Measurements from ENCODE around the gene VOPP1.
A peak's percentile ranks its signal among the peaks of the same experiment; 100 is the strongest.
"Not testable (repeated sequence)": the region's sequence is repeated elsewhere in the genome, so short reads cannot be mapped to it uniquely, and the experiment has no call there.

Gene VOPP1

DNA sequence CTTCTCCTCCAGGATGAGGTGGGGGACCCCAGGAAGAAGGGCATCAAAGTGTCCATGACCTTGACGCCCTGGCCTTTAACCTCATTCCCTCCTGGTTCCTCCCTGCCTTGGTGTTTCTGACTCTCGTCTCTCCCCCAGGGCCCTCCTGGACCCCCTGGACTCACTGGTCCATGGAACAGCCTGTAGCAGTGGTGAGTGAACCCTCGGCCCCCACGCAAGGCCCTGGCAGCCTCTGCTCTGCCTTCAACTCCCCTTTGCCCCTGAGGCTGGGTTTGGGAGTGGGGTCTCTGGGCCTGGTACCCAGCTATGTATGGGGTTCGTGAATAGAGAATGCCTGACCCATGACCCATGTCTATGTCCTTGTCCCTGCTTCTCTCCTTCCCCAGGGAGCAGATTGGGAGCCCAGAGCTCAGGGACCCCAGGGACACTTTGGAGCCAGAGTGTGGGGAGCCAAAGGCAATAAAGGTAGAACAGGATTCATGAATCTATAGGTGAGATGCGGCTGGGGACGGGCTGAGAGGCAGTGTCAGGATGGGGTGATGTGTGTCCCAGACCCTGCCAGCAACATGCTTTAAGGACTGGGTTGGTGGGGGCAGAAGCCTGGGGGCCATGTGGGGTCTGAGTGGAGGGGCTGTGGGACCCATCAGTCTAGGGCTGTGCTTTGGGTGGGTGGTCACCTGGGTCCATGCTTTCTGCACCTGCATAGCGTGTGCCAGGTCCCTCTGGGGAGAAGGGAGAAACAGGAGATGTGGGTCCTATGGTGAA is 18.4 kb upstream of the VOPP1 start:
- no peaks in the 10 kb centered on the region for H3K4me1 Mint-ChIP-seq
- H3K36me3 Mint-ChIP-seq, result no peaks in the 10 kb centered on the region
- H3K27ac Mint-ChIP-seq, result no peak overlapping the region
- H3K27me3 Mint-ChIP-seq, result no peaks in the 10 kb centered on the region
- no peaks in the 10 kb centered on the region for H3K9me3 Mint-ChIP-seq
- no peak overlapping the region for H3K4me3 Mint-ChIP-seq

- no peaks in the 10 kb centered on the region for H3K4me1 Mint-ChIP-seq
- no peaks in the 10 kb centered on the region for H3K27me3 Mint-ChIP-seq
- no peak overlapping the region for H3K4me3 Mint-ChIP-seq
- H3K9me3 Mint-ChIP-seq, result no peaks in the 10 kb centered on the region
- no peak overlapping the region for H3K27ac Mint-ChIP-seq
- H3K36me3 Mint-ChIP-seq, result no peaks in the 10 kb centered on the region
Observed at GRCh38 chr7:55589905-55590304, 17.6 kb upstream of the VOPP1 start.

DNA sequence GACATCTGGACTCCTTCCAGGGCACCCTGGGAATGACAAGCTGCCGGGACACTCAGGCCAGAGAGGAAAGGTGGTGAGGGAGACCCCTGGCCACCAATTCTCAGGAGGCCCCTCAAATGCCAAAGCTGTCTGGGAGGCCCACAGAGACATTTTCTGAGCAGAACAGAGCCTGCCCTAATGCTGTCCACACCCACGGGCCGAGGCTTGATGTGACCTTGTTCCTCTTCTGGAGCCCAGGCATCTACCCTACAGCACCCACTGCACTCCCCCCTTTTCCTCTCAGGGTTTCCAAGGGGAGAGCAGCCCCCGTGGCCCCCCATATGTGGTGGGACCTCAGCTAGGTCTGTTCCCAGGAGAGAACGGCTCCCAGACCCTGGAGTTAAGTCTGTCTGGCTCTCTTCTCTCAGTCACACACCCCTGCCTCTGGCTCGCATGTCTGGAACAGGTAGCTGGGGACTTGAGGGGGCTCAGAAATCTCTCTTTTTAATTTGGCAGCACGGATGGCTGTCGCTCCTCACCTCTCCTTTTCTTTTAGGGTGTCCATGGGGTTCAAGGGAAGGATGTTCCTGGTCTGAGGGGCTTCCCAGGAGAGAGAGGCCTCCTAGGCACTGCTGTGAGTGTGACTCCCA is 16.8 kb upstream of the VOPP1 start:
- no peaks in the 10 kb centered on the region for H3K4me1 Mint-ChIP-seq
- H3K27ac Mint-ChIP-seq, result no peak overlapping the region
- H3K36me3 Mint-ChIP-seq, result no peaks in the 10 kb centered on the region
- H3K4me3 Mint-ChIP-seq, result no peak overlapping the region
- H3K9me3 Mint-ChIP-seq, result no peaks in the 10 kb centered on the region
- H3K27me3 Mint-ChIP-seq, result no peaks in the 10 kb centered on the region

- H3K9me3 Mint-ChIP-seq, result no peaks in the 10 kb centered on the region
- H3K27ac Mint-ChIP-seq, result no peak overlapping the region
- H3K36me3 Mint-ChIP-seq, result no peaks in the 10 kb centered on the region
- no peaks in the 10 kb centered on the region for H3K27me3 Mint-ChIP-seq
- H3K4me3 Mint-ChIP-seq, result no peak overlapping the region
- peaks cover 7% of the 10 kb centered on the region for H3K4me1 Mint-ChIP-seq
Observed at GRCh38 chr7:55588379-55588699, 16.0 kb upstream of the VOPP1 start.

GRCh38 chr7:55587687-55588378 is 15.5 kb upstream of the VOPP1 start:
- Mint-ChIP-seq H3K27ac (no peak overlapping the region), H3K4me1 (peaks cover 12% of the 10 kb centered on the region), H3K27me3 (no peaks in the 10 kb centered on the region), H3K4me3 (no peak overlapping the region), H3K9me3 (no peaks in the 10 kb centered on the region), H3K36me3 (no peaks in the 10 kb centered on the region)

DNA sequence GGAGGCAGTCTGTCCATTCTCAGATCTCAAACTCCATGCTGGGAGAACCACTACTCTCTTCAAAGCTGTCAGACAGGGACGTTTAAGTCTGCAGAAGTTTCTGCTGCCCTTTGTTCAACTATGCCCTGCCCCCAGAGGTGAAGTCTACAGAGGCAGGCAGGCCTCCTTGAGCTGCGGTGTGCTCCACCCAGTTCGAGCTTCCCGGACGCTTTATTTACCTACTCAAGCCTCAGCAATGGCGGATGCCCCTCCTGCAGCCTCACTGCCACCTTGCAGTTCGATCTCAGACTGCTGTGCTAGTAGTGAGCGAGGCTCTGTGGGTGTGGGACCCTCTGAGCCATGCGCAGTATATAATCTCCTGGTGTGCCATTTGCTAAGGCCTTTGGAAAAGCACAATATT is 10.4 kb upstream of the VOPP1 start:
- peak overlapping the region; percentile 51 for H3K27ac Mint-ChIP-seq
- not testable (repeated sequence) for H3K36me3 Mint-ChIP-seq, H3K27me3 Mint-ChIP-seq, H3K9me3 Mint-ChIP-seq
- peak overlapping the region; percentile 49 for H3K4me3 Mint-ChIP-seq
- peaks cover 40% of the 10 kb centered on the region for H3K4me1 Mint-ChIP-seq

- Mint-ChIP-seq H3K9me3 (peaks cover 1% of the 10 kb centered on the region), H3K36me3 (peaks cover 3% of the 10 kb centered on the region), H3K4me3 (no peak overlapping the region), H3K4me1 (peaks cover 44% of the 10 kb centered on the region), H3K27ac (no peak overlapping the region), H3K27me3 (no peaks in the 10 kb centered on the region)
Observed at GRCh38 chr7:55576753-55577152, 4.5 kb upstream of the VOPP1 start.

DNA sequence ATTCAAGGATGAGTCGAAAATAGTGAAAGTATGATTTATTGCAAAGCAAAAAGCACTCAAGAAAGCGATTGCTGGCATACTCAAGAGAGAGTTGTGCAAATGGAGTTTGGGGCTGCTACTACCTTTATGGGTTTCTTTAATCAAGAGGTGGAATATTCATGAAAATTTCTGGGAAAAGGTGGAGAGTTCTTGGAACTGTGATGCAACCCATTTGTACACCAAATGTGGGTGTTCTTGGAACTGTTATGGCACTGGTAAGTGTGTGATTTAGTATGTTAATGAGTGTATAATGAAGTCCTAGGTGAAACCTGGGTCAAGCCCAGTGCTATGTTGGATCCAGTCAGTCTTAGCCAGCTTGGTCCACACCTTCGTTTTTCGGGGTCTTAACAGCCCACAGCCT is 3.4 kb upstream of the VOPP1 start:
- Mint-ChIP-seq H3K27me3 (no peaks in the 10 kb centered on the region), H3K27ac (no peak overlapping the region), H3K9me3 (no peaks in the 10 kb centered on the region), H3K4me1 (peaks cover 40% of the 10 kb centered on the region), H3K4me3 (no peak overlapping the region), H3K36me3 (no peaks in the 10 kb centered on the region)

- H3K9me3 Mint-ChIP-seq, result no peaks in the 10 kb centered on the region
- no peak overlapping the region for H3K4me3 Mint-ChIP-seq
- no peaks in the 10 kb centered on the region for H3K27me3 Mint-ChIP-seq
- H3K4me1 Mint-ChIP-seq, result peaks cover 38% of the 10 kb centered on the region
- H3K36me3 Mint-ChIP-seq, result no peaks in the 10 kb centered on the region
- no peak overlapping the region for H3K27ac Mint-ChIP-seq
Observed at GRCh38 chr7:55575098-55575497, 2.8 kb upstream of the VOPP1 start.

DNA sequence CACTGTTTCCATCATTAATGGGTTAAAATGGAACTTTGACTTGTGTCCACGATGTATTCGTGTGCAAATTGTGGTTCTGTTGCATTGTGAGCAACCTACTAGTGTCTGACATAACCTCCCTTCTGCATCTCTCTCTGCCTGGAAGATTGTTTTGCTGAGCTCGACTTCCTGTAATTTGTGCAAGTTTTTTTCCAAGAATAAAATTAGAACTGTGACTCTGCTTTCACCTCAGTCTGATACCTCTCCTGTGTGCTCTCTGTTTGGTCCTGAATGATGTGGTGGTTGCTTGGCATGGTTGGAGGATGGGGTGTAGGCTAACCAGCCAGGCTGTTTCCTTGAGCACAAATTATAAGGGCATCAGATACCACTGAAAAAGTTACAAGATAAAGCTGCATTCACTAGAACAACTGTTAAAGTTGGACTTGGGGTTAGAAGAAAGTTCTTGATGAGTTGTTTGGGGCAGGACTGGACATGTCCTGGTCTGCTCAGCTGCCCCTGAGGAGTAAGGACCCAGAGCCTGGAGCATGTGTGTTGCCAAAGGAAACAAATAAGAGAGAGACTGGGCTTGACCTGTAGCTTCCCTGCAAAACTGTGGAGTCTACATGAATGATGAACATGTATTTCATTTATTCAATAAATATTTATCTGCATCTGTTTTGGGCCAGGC is 1.9 kb upstream of the VOPP1 start:
- Mint-ChIP-seq H3K36me3 (no peaks in the 10 kb centered on the region), H3K9me3 (no peaks in the 10 kb centered on the region), H3K27me3 (no peaks in the 10 kb centered on the region), H3K4me3 (peak overlapping the region; percentile 85), H3K27ac (peak overlapping the region; percentile 93), H3K4me1 (peaks cover 45% of the 10 kb centered on the region)

DNA sequence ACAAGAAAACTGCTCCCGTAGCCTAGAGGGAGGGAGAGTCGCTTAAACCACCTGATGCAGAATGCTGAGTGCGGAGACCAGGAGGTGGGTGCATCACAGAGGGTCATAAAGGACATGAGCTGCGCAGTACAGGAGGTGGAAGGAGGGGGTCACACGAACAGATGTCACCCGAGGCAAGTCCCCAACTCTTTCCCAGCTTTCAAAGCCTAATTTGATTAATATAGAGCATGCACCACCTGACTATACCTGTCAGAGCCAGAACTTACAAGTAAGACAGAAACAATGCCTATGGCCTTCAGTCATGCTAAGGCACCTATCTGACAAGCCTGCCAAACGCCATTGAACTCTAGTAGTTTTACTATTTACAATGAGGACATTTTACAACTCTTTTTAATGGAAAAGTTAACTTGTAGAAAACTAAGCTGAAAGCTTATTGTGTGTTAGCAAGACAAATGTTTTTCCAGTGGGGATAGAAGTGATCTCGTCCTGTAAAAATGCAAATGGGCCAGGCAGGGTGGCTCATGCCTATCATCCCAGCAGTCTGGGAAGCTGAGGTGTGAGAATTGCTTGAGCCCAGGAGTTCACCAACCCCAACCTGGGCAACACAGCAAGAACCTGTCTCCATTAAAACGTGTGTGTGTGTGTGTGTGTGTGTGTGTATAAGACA is 1.1 kb upstream of the VOPP1 start:
- H3K4me1 Mint-ChIP-seq, result peaks cover 53% of the 10 kb centered on the region
- no peaks in the 10 kb centered on the region for H3K27me3 Mint-ChIP-seq

DNA sequence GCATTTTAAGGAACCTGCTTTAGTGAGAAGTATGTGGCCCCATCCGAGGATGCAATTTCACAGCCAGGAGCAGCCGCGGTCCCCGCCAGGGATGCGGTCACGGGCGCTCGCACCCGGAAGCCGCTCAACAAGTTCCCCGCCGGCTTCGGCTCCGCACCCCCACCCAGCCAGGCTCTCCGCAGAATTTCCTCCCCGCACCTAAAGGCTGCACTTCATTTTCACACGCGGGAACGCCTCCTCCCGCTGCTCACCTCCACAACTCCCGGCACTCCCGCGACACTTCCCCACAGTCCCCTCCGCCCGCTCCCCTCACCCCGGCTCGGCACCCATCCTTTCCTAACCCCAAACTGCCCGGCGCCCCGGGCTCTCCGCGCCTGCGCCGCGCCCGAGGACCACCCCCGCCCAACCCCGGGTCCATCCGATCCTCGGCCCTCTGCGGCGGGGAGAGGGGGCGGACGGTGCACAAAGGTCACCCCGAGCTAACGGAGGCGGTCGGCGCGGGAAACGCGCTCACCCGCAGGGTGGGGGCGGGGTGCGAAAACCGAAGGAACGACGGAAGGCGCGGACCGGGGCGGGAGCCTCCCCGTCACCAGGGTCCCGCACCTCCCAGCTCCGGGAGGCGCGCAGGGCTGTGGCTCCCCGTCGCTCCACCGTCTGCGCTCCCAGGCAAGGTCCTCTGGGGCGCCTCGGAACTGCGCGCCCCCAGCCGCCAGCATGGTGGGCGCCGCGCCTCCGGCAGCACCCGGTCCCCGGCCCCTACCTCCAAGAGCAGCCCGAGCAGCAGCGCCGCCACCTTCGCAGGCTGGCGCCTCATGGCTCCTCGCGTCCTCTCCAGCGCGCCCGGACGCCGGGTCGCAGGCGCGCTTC is 558 bp downstream of the VOPP1 start:
- H3K4me3 Mint-ChIP-seq, result peak overlapping the region; percentile 97
- H3K27ac Mint-ChIP-seq, result peak overlapping the region; percentile 98
- no peaks in the 10 kb centered on the region for H3K9me3 Mint-ChIP-seq
- peaks cover 3% of the 10 kb centered on the region for H3K36me3 Mint-ChIP-seq
- no peaks in the 10 kb centered on the region for H3K27me3 Mint-ChIP-seq
- H3K4me1 Mint-ChIP-seq, result peaks cover 69% of the 10 kb centered on the region

More for the DNA sequence above, 1.1 kb upstream of the VOPP1 start:
- Mint-ChIP-seq H3K27ac (peak overlapping the region; percentile 94), H3K36me3 (no peaks in the 10 kb centered on the region), H3K9me3 (no peaks in the 10 kb centered on the region), H3K4me3 (peak overlapping the region; percentile 85)

DNA sequence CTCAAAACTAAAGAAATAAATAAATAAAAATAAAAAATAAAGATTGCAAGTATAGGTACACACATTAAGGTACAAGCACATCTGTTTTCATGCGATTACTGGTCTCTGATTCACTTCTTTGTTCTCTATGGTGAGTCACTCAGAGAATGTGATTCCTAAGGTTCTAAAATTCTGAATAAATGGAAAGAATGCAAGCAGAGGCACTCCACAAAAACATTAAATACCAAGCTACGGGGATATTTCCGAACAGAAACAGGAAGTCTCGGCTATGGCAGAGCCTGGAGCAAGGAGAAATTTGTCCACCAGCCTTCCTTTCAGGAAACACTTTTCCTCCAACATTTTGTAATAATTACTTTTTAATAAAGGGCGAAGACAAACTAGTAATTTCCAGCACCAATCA is 1.4 kb downstream of the VOPP1 start:
- Mint-ChIP-seq H3K9me3 (no peaks in the 10 kb centered on the region), H3K4me3 (peak overlapping the region; percentile 97), H3K36me3 (peaks cover 3% of the 10 kb centered on the region), H3K27me3 (no peaks in the 10 kb centered on the region), H3K4me1 (peaks cover 77% of the 10 kb centered on the region), H3K27ac (peak overlapping the region; percentile 98)

- Mint-ChIP-seq H3K36me3 (peaks cover 6% of the 10 kb centered on the region), H3K27me3 (no peaks in the 10 kb centered on the region), H3K9me3 (no peaks in the 10 kb centered on the region), H3K27ac (peak overlapping the region; percentile 94), H3K4me1 (peaks cover 79% of the 10 kb centered on the region), H3K4me3 (peak overlapping the region; percentile 97)
Observed at GRCh38 chr7:55570218-55570873, 2.0 kb downstream of the VOPP1 start.
